T-helper 2 cell treated with Interferon-gamma antibody and Interleukin-4, amounts not matched to agents 5 μg/mL and 100 μg/mL, for 36 hours (primary cell): Measurements from ENCODE around the gene COLQ.
"Not testable (repeated sequence)": the region's sequence is repeated elsewhere in the genome, so short reads cannot be mapped to it uniquely, and the experiment has no call there.

ENCODE experiments used
- DNase-seq: peaks from one replicate; pipeline ENCODE4 v3.0.0; 2021; ENCODE audit warnings: low spot score
- H3K27ac Mint-ChIP-seq: one replicate; pipeline ENCODE4 v1.8.0; 2021; ENCODE audit warnings: mild to moderate bottlenecking, mixed read lengths
- H3K27me3 Mint-ChIP-seq: one replicate; pipeline ENCODE4 v1.8.0; 2021; ENCODE audit warnings: low read depth, mixed read lengths
- H3K36me3 Mint-ChIP-seq: one replicate; pipeline ENCODE4 v1.8.0; 2021; ENCODE audit warnings: low read depth, mixed read lengths
- H3K4me1 Mint-ChIP-seq: one replicate; pipeline ENCODE4 v1.8.0; 2021; ENCODE audit warnings: low read depth, mixed read lengths
- H3K4me3 Mint-ChIP-seq: one replicate; pipeline ENCODE4 v1.8.0; 2022; ENCODE audit warnings: mild to moderate bottlenecking, moderate library complexity, mixed read lengths
- H3K9me3 Mint-ChIP-seq: one replicate; pipeline ENCODE4 v1.8.0; 2021; ENCODE audit warnings: mixed read lengths

Gene COLQ

GRCh38 chr3:15492847-15493360 is 28.6 kb downstream of the COLQ start:
- peaks cover 16% of the 10 kb centered on the region for H3K4me1 Mint-ChIP-seq
- no peak for DNase-seq
- H3K27ac Mint-ChIP-seq = no peak overlapping the region
- H3K9me3 Mint-ChIP-seq = no peaks in the 10 kb centered on the region
- no peaks in the 10 kb centered on the region for H3K27me3 Mint-ChIP-seq
- H3K36me3 Mint-ChIP-seq = no peaks in the 10 kb centered on the region
- H3K4me3 Mint-ChIP-seq = no peak overlapping the region

GRCh38 chr3:15491143-15491542 is 30.4 kb downstream of the COLQ start:
- no peaks in the 10 kb centered on the region for H3K9me3 Mint-ChIP-seq
- no peak overlapping the region for H3K27ac Mint-ChIP-seq
- DNase-seq = no peak
- no peaks in the 10 kb centered on the region for H3K36me3 Mint-ChIP-seq
- H3K4me1 Mint-ChIP-seq = peaks cover 12% of the 10 kb centered on the region
- no peak overlapping the region for H3K4me3 Mint-ChIP-seq
- H3K27me3 Mint-ChIP-seq = no peaks in the 10 kb centered on the region

- no peak for DNase-seq
- H3K27ac Mint-ChIP-seq = no peak overlapping the region
- peaks cover 10% of the 10 kb centered on the region for H3K4me1 Mint-ChIP-seq
- no peak overlapping the region for H3K4me3 Mint-ChIP-seq
- H3K36me3 Mint-ChIP-seq = no peaks in the 10 kb centered on the region
- H3K9me3 Mint-ChIP-seq = no peaks in the 10 kb centered on the region
- no peaks in the 10 kb centered on the region for H3K27me3 Mint-ChIP-seq
Measured at GRCh38 chr3:15490158-15490557, 31.3 kb downstream of the COLQ start.

- Mint-ChIP-seq H3K4me3 (no peak overlapping the region), H3K27ac (no peak overlapping the region), H3K4me1 (peaks cover 7% of the 10 kb centered on the region), H3K36me3 (no peaks in the 10 kb centered on the region), H3K9me3 (no peaks in the 10 kb centered on the region), H3K27me3 (peaks cover 12% of the 10 kb centered on the region)
- no peak for DNase-seq
Measured at GRCh38 chr3:15488002-15488401, 33.5 kb downstream of the COLQ start.

GRCh38 chr3:15486979-15487378 is 34.5 kb downstream of the COLQ start:
- Mint-ChIP-seq H3K9me3 (no peaks in the 10 kb centered on the region), H3K36me3 (no peaks in the 10 kb centered on the region), H3K4me1 (peaks cover 7% of the 10 kb centered on the region), H3K27ac (no peak overlapping the region), H3K27me3 (peaks cover 19% of the 10 kb centered on the region), H3K4me3 (no peak overlapping the region)
- no peak for DNase-seq

GRCh38 chr3:15486020-15486419 is 35.5 kb downstream of the COLQ start:
- Mint-ChIP-seq H3K9me3 (no peaks in the 10 kb centered on the region), H3K27ac (no peak overlapping the region), H3K36me3 (no peaks in the 10 kb centered on the region), H3K27me3 (peaks cover 26% of the 10 kb centered on the region), H3K4me3 (no peak overlapping the region), H3K4me1 (peaks cover 7% of the 10 kb centered on the region)
- DNase-seq = no peak

GRCh38 chr3:15484551-15484950 is 37.0 kb downstream of the COLQ start:
- not testable (repeated sequence) for H3K27ac Mint-ChIP-seq, H3K4me1 Mint-ChIP-seq, H3K36me3 Mint-ChIP-seq, H3K4me3 Mint-ChIP-seq, H3K9me3 Mint-ChIP-seq, DNase-seq
- H3K27me3 Mint-ChIP-seq = peaks cover 26% of the 10 kb centered on the region

- Mint-ChIP-seq H3K9me3 (no peaks in the 10 kb centered on the region), H3K36me3 (no peaks in the 10 kb centered on the region), H3K4me1 (no peaks in the 10 kb centered on the region), H3K27me3 (peaks cover 25% of the 10 kb centered on the region), H3K27ac (no peak overlapping the region), H3K4me3 (no peak overlapping the region)
- DNase-seq = no peak
Measured at GRCh38 chr3:15479400-15480224, 41.9 kb downstream of the COLQ start.

GRCh38 chr3:15478640-15478979 is 42.9 kb downstream of the COLQ start:
- Mint-ChIP-seq H3K9me3 (no peaks in the 10 kb centered on the region), H3K4me1 (no peaks in the 10 kb centered on the region), H3K36me3 (no peaks in the 10 kb centered on the region), H3K27ac (no peak overlapping the region), H3K27me3 (peaks cover 19% of the 10 kb centered on the region), H3K4me3 (no peak overlapping the region)
- DNase-seq = no peak

GRCh38 chr3:15477951-15478639 is 43.4 kb downstream of the COLQ start:
- Mint-ChIP-seq H3K27ac (no peak overlapping the region), H3K4me3 (no peak overlapping the region)

GRCh38 chr3:15476378-15476777 is 45.1 kb downstream of the COLQ start:
- peaks cover 2% of the 10 kb centered on the region for H3K27me3 Mint-ChIP-seq
- H3K9me3 Mint-ChIP-seq = no peaks in the 10 kb centered on the region
- H3K36me3 Mint-ChIP-seq = no peaks in the 10 kb centered on the region
- H3K4me1 Mint-ChIP-seq = no peaks in the 10 kb centered on the region
- H3K27ac Mint-ChIP-seq = no peak overlapping the region
- DNase-seq = no peak
- H3K4me3 Mint-ChIP-seq = no peak overlapping the region

More at GRCh38 chr3:15477951-15478639, 43.4 kb downstream of the COLQ start:
- H3K27me3 Mint-ChIP-seq = peaks cover 14% of the 10 kb centered on the region
- H3K4me1 Mint-ChIP-seq = no peaks in the 10 kb centered on the region
- DNase-seq = no peak
- no peaks in the 10 kb centered on the region for H3K9me3 Mint-ChIP-seq
- no peaks in the 10 kb centered on the region for H3K36me3 Mint-ChIP-seq

- H3K36me3 Mint-ChIP-seq = no peaks in the 10 kb centered on the region
- peaks cover 4% of the 10 kb centered on the region for H3K27me3 Mint-ChIP-seq
- H3K27ac Mint-ChIP-seq = no peak overlapping the region
- no peaks in the 10 kb centered on the region for H3K4me1 Mint-ChIP-seq
- DNase-seq = no peak
- no peak overlapping the region for H3K4me3 Mint-ChIP-seq
- no peaks in the 10 kb centered on the region for H3K9me3 Mint-ChIP-seq
Measured at GRCh38 chr3:15475161-15475560, 46.3 kb downstream of the COLQ start.

- no peak for DNase-seq
- H3K27me3 Mint-ChIP-seq = peaks cover 4% of the 10 kb centered on the region
- no peaks in the 10 kb centered on the region for H3K36me3 Mint-ChIP-seq
- H3K9me3 Mint-ChIP-seq = no peaks in the 10 kb centered on the region
- H3K4me1 Mint-ChIP-seq = peaks cover 1% of the 10 kb centered on the region
- no peak overlapping the region for H3K27ac Mint-ChIP-seq
- no peak overlapping the region for H3K4me3 Mint-ChIP-seq
Measured at GRCh38 chr3:15471861-15472260, 49.6 kb downstream of the COLQ start.

- Mint-ChIP-seq H3K27me3 (peaks cover 4% of the 10 kb centered on the region), H3K4me1 (peaks cover 1% of the 10 kb centered on the region), H3K36me3 (no peaks in the 10 kb centered on the region), H3K4me3 (no peak overlapping the region), H3K9me3 (no peaks in the 10 kb centered on the region), H3K27ac (no peak overlapping the region)
- no peak for DNase-seq
Measured at GRCh38 chr3:15470849-15471248, 50.7 kb downstream of the COLQ start.
